ENCODE data around the gene PHKB.

PHKB gene

GRCh38 chr16:47716571-47716970 lies 255.4 kb downstream of the PHKB start:
- TF ChIP-seq CREB5 (CRISPR knock-in tag; IDR thresholded peaks at IDR 0.05; ENCODE audit: low read depth), result no peak
- peak; percentile 65 for TF ChIP-seq ISL1 (CRISPR knock-in tag; IDR thresholded peaks at IDR 0.05)

GRCh38 chr16:47719713-47720112 lies 258.6 kb downstream of the PHKB start:
- no peak for ATAC-seq
- TF ChIP-seq CREB5 (CRISPR knock-in tag; IDR thresholded peaks at IDR 0.05; ENCODE audit: low read depth), result no peak
- no peak for TF ChIP-seq TCF4 (CRISPR knock-in tag; IDR thresholded peaks at IDR 0.05; ENCODE audit: borderline replicate concordance)
- no peak for TF ChIP-seq RARB (CRISPR knock-in tag; IDR thresholded peaks at IDR 0.05)
- no peak for TF ChIP-seq CSDC2 (CRISPR knock-in tag; IDR thresholded peaks at IDR 0.05)
- no peak for TF ChIP-seq ZC3H10 (CRISPR knock-in tag; IDR thresholded peaks at IDR 0.05)
- no peak for TF ChIP-seq BACH2 (CRISPR knock-in tag; IDR thresholded peaks at IDR 0.05; ENCODE audit: borderline replicate concordance)
- no peak for TF ChIP-seq ZFP30 (CRISPR knock-in tag; IDR thresholded peaks at IDR 0.05)
- TF ChIP-seq ZNF565 (CRISPR knock-in tag; conservative IDR thresholded peaks at IDR 0.05; ENCODE audit: low read depth), result no peak
- no peak for TF ChIP-seq ESRRG (CRISPR knock-in tag; IDR thresholded peaks at IDR 0.05)
- TF ChIP-seq SNAI2 (CRISPR knock-in tag; IDR thresholded peaks at IDR 0.05), result no peak

More at GRCh38 chr16:47716571-47716970, 255.4 kb downstream of the PHKB start:
- ATAC-seq, result no peak

GRCh38 chr16:47721006-47721637 lies 260.0 kb downstream of the PHKB start:
- no peak for TF ChIP-seq TOX (CRISPR knock-in tag; IDR thresholded peaks at IDR 0.05; ENCODE audit: borderline replicate concordance)
- TF ChIP-seq ARNTL (CRISPR knock-in tag; IDR thresholded peaks at IDR 0.05; ENCODE audit: borderline replicate concordance, low read depth), result no peak
- no peak for TF ChIP-seq ISL1 (CRISPR knock-in tag; IDR thresholded peaks at IDR 0.05)
- no peak for ATAC-seq

GRCh38 chr16:47722046-47722445 lies 260.9 kb downstream of the PHKB start:
- no peak for ATAC-seq
- TF ChIP-seq ZFP30 (CRISPR knock-in tag; IDR thresholded peaks at IDR 0.05), result no peak
- TF ChIP-seq GLIS3 (CRISPR knock-in tag; IDR thresholded peaks at IDR 0.05), result no peak
- no peak for TF ChIP-seq PPARA (CRISPR knock-in tag; IDR thresholded peaks at IDR 0.05; ENCODE audit: borderline replicate concordance)
- TF ChIP-seq BACH2 (CRISPR knock-in tag; IDR thresholded peaks at IDR 0.05; ENCODE audit: borderline replicate concordance), result no peak
- no peak for TF ChIP-seq OSR1 (CRISPR knock-in tag; IDR thresholded peaks at IDR 0.05)
- TF ChIP-seq ARNTL (CRISPR knock-in tag; IDR thresholded peaks at IDR 0.05; ENCODE audit: borderline replicate concordance, low read depth), result no peak
- TF ChIP-seq CSDC2 (CRISPR knock-in tag; IDR thresholded peaks at IDR 0.05), result no peak
- no peak for TF ChIP-seq CREB5 (CRISPR knock-in tag; IDR thresholded peaks at IDR 0.05; ENCODE audit: low read depth)
- TF ChIP-seq TCF4 (CRISPR knock-in tag; IDR thresholded peaks at IDR 0.05; ENCODE audit: borderline replicate concordance), result no peak
- no peak for TF ChIP-seq ESRRG (CRISPR knock-in tag; IDR thresholded peaks at IDR 0.05)
- TF ChIP-seq PATZ1 (CRISPR knock-in tag; IDR thresholded peaks at IDR 0.05; ENCODE audit: borderline replicate concordance), result no peak
- TF ChIP-seq RARB (CRISPR knock-in tag; IDR thresholded peaks at IDR 0.05), result no peak
- TF ChIP-seq ZNF70 (CRISPR knock-in tag; IDR thresholded peaks at IDR 0.05), result no peak
- no peak for TF ChIP-seq ZFP3 (CRISPR knock-in tag; IDR thresholded peaks at IDR 0.05)
- no peak for TF ChIP-seq ZNF565 (CRISPR knock-in tag; conservative IDR thresholded peaks at IDR 0.05; ENCODE audit: low read depth)

- no peak for ATAC-seq
- TF ChIP-seq ZFP3 (CRISPR knock-in tag; IDR thresholded peaks at IDR 0.05), result no peak
- TF ChIP-seq ZC3H10 (CRISPR knock-in tag; IDR thresholded peaks at IDR 0.05), result no peak
- TF ChIP-seq CREB5 (CRISPR knock-in tag; IDR thresholded peaks at IDR 0.05; ENCODE audit: low read depth), result no peak
- no peak for TF ChIP-seq CSDC2 (CRISPR knock-in tag; IDR thresholded peaks at IDR 0.05)
- no peak for TF ChIP-seq POU6F1 (CRISPR knock-in tag; IDR thresholded peaks at IDR 0.05; ENCODE audit: borderline replicate concordance, low read depth)
- TF ChIP-seq GLIS3 (CRISPR knock-in tag; IDR thresholded peaks at IDR 0.05), result no peak
- no peak for TF ChIP-seq SNAI2 (CRISPR knock-in tag; IDR thresholded peaks at IDR 0.05)
- no peak for TF ChIP-seq TOX (CRISPR knock-in tag; IDR thresholded peaks at IDR 0.05; ENCODE audit: borderline replicate concordance)
- no peak for TF ChIP-seq PPARA (CRISPR knock-in tag; IDR thresholded peaks at IDR 0.05; ENCODE audit: borderline replicate concordance)
- no peak for TF ChIP-seq ZNF70 (CRISPR knock-in tag; IDR thresholded peaks at IDR 0.05)
- TF ChIP-seq ZNF565 (CRISPR knock-in tag; conservative IDR thresholded peaks at IDR 0.05; ENCODE audit: low read depth), result no peak
- no peak for TF ChIP-seq BACH2 (CRISPR knock-in tag; IDR thresholded peaks at IDR 0.05; ENCODE audit: borderline replicate concordance)
- no peak for TF ChIP-seq ZNF8 (CRISPR knock-in tag; IDR thresholded peaks at IDR 0.05)
These were observed 263.1 kb downstream of the PHKB start for GRCh38 chr16:47724115-47724785.

Data from SK-N-SH treated with all-trans-retinoic acid at 6 μM for 48 hours (cell line).